LNCaP clone FGC (cell line): ENCODE data around the gene KIFC3.
"Not testable (repeated sequence)": the region's sequence is repeated elsewhere in the genome, so short reads cannot be mapped to it uniquely, and the experiment has no call there.

Experiments
- DNase-seq: peaks from one replicate; pipeline ENCODE4 v3.0.0-alpha.2; 2011; ENCODE audit warnings: low read depth
- H3K4me3 ChIP-seq: 2 replicates; pipeline ENCODE4 v1.5.1; 2011; ENCODE audit warnings: mild to moderate bottlenecking, low read depth, low read length, control low read depth
- TF ChIP-seq, protein P1 (sequence below): IDR thresholded peaks from 2 replicates; pipeline ENCODE4 v1.5.1; 2012; ENCODE audit warnings: mild to moderate bottlenecking; ENCODE audit not compliant: control insufficient read depth, insufficient read depth; ENCODE audit errors: extremely low read depth

Gene KIFC3, protein sequence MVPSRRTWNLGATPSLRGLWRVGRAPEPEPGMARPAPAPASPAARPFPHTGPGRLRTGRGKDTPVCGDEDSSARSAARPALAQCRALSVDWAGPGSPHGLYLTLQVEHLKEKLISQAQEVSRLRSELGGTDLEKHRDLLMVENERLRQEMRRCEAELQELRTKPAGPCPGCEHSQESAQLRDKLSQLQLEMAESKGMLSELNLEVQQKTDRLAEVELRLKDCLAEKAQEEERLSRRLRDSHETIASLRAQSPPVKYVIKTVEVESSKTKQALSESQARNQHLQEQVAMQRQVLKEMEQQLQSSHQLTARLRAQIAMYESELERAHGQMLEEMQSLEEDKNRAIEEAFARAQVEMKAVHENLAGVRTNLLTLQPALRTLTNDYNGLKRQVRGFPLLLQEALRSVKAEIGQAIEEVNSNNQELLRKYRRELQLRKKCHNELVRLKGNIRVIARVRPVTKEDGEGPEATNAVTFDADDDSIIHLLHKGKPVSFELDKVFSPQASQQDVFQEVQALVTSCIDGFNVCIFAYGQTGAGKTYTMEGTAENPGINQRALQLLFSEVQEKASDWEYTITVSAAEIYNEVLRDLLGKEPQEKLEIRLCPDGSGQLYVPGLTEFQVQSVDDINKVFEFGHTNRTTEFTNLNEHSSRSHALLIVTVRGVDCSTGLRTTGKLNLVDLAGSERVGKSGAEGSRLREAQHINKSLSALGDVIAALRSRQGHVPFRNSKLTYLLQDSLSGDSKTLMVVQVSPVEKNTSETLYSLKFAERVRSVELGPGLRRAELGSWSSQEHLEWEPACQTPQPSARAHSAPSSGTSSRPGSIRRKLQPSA

DNA sequence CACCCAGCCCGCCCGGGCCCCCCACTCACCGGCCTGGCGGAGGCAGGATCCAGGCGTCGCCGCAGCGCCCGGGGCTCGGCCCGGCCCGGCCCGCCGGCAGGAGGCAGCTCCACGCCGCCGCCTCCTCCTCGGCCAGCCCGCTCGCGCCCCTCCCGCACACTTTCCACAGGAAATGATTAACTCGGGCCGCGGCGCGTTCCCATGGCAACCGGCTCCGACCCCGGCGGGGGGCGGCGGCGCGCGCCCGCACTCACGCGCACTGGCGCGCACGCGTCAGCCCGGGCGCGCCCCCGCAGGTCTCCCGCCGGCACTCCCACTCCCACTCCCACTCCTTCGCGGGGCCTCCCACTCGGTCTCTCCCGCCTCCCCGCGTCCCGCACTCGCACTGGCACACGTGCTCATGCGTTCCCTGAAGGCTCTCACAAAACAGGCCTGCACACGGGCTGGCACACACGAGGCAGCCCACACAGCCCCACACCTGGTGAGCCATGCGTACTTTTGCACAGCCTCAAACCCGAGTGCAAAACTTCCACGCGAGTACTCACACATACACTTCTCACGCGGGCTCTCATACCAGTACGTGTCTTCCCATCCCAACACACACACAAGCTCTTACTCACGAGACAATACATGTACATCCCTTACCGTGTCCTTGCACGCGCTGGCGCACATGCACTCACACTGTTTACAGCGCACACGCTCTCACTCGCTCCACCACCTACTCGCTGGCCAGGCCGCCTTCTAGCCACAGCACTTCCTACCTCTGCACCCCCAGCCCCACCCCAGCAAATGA, at the start of gene KIFC3:
KIFC3 (minus strand) TSS at position 151 of the 793 bp plus-strand sequence. CDS start 4,248 bp downstream, outside the sequence.
- no peak for DNase-seq
- TF ChIP-seq, protein P1, sequence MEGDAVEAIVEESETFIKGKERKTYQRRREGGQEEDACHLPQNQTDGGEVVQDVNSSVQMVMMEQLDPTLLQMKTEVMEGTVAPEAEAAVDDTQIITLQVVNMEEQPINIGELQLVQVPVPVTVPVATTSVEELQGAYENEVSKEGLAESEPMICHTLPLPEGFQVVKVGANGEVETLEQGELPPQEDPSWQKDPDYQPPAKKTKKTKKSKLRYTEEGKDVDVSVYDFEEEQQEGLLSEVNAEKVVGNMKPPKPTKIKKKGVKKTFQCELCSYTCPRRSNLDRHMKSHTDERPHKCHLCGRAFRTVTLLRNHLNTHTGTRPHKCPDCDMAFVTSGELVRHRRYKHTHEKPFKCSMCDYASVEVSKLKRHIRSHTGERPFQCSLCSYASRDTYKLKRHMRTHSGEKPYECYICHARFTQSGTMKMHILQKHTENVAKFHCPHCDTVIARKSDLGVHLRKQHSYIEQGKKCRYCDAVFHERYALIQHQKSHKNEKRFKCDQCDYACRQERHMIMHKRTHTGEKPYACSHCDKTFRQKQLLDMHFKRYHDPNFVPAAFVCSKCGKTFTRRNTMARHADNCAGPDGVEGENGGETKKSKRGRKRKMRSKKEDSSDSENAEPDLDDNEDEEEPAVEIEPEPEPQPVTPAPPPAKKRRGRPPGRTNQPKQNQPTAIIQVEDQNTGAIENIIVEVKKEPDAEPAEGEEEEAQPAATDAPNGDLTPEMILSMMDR = no peak
- no peak within 1 kb of the TSS for H3K4me3 ChIP-seq

DNA sequence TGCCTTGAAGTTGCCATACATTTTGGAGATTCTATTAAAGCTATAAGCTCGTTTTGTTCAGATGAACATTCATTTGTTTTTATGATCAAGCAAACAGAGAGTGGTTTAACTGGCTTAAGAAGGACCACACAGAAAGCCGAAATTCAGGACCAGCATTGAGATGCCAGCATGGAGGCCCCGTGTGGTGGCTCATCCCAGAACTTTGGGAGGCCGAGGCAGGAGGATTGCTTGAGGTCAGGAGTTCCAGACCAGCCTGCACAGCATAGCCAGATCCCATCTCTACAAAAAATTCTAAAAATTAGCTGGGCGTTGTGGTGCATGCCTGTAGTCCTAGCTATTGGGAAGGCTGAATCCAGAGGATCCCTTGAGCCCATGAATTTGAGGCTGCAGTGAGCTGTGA, 45.9 kb upstream of the KIFC3 start:
- TF ChIP-seq, protein P1 = no peak
- DNase-seq = no peak
- no peak overlapping the region for H3K4me3 ChIP-seq

DNA sequence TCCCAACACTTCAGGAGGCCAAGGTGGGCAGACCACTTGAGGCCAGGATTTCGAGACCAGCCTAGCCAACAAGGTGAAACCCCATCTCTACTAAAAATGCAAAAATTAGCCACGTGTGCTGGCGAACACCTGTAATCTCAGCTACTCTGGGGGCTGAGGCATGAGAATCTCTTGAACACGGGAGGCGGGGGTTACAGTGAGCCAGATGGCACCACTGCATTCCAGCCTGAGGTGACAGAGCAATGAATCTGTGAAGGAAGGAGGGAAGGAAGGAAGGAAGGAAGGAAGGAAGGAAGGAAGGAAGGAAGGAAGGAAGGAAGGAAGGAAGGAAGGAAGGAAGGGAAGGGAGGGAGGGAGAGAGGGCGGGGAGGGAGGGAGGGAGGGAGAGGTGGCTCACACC, 44.6 kb upstream of the KIFC3 start:
- not testable (repeated sequence) for H3K4me3 ChIP-seq, DNase-seq

DNA sequence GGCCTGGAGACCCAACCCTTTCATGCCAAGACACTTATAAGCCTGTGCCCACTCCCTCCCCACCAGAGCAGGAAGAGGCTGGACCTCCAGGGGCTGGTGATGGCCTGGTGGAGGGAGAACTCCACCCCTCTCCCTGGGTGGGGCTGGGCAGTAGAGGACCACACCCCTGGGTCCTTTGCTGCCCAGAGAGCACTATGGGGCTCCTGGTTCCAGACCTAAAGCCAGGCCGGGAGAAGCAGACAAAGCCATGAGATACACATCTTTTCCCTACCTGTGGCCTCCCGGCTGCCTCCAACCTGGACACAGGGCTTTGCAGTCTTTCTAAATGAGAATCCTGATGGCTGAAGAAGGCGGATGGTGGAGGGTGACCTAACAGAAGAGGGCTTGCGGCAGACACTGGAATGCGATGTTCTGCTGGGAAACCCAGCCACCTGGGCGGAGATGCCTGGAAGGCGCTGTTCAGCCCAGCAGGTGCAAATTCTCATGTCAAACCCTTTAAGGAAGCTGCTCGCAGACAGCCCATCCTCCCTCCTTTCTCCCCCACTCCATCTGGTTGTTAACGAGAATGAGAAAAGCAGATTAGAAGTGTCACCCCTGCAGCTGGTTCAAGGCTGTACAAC, 43.9 kb upstream of the KIFC3 start:
- no peak for DNase-seq
- TF ChIP-seq, protein P1 = no peak
- no peak overlapping the region for H3K4me3 ChIP-seq

DNA sequence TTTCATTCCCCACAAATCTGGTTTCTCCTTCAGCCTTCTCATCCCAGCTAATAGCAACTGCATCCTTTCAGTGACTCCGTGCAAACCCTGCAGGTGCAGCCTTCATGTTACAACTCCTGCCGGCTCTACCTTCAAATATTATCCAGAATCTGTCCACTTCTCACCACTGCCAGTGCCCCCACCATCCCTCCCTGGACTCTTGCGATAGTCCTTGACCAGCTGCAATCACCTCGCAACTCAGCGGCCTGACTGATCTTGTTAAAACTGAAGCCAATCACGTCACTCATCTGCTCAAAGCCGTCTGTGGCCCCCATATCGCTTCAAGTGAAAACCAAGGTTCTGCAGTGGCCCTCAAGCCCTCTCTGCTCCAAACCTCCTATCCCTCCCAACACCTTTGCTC, 42.8 kb upstream of the KIFC3 start:
- H3K4me3 ChIP-seq = no peak overlapping the region
- TF ChIP-seq, protein P1 = no peak
- no peak for DNase-seq

DNA sequence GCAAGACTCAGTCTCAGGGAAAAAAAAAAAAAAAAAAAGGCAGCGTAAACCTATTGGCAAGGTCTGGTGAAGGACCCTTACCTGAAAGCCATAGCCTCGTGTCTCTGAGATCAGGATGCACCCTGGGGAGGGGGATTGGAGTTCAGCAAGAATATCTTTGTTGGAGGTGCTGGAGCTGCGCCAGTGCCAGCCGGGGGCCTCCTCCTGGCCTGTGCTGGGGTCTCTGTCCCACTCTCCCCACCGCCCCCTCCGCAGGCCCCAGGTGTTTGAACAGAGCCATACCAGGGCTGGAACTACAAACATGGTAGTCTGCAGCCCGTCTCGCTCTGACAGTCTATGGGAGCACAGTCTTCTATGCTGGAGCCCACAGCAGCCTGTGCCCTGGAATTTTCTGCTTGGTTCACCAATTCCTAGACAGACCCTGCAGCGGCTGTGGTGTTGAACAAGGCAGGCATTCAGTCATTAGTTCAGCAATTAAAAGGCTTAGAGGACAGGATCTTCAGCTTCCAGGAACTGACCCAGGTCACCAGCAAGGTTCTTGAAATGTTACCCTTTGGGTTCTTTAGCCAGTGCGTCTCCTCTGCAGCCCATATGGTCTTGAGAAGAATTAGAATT, 42.2 kb upstream of the KIFC3 start:
- TF ChIP-seq, protein P1 = no peak
- no peak overlapping the region for H3K4me3 ChIP-seq
- DNase-seq = no peak
